H9 (cell line): ENCODE results near the gene CCNY. TPM values are rescaled to one million over a fixed set of nuclear protein-coding genes. Genes with fewer than 3 reads are reported as not detected.

Experiments
- DNase-seq: peaks from one replicate; pipeline ENCODE4 v3.0.0-alpha.2; 2017
- H2AFZ ChIP-seq: one replicate; pipeline ENCODE4 v1.6.1; 2013; ENCODE audit warnings: mild to moderate bottlenecking, low read length, control low read depth, moderate library complexity
- H2AK5ac ChIP-seq: 2 replicates; pipeline ENCODE4 v1.6.1; 2013; ENCODE audit warnings: low read length, control low read depth, mixed read lengths; ENCODE audit not compliant: insufficient read length
- H2BK120ac ChIP-seq: one replicate; pipeline ENCODE4 v1.6.1; 2013; ENCODE audit warnings: low read depth, mild to moderate bottlenecking, low read length, control low read depth, inconsistent platforms; ENCODE audit not compliant: poor library complexity, severe bottlenecking
- H2BK12ac ChIP-seq: 2 replicates; pipeline ENCODE4 v1.6.1; 2013; ENCODE audit warnings: low read length, control low read depth, mixed read lengths, low read depth; ENCODE audit not compliant: insufficient read length
- H2BK15ac ChIP-seq: 2 replicates; pipeline ENCODE4 v1.6.1; 2013; ENCODE audit warnings: low read depth, low read length, control low read depth
- H2BK20ac ChIP-seq: one replicate; pipeline ENCODE4 v1.6.1; 2013; ENCODE audit warnings: low read depth, mild to moderate bottlenecking, low read length, control low read depth, inconsistent platforms; ENCODE audit not compliant: poor library complexity, severe bottlenecking
- H2BK5ac ChIP-seq: 2 replicates; pipeline ENCODE4 v1.6.1; 2013; ENCODE audit warnings: low read length, control low read depth, mixed read lengths; ENCODE audit not compliant: insufficient read length
- H3K14ac ChIP-seq: 2 replicates; pipeline ENCODE4 v1.6.1; 2013; ENCODE audit warnings: low read length, control low read depth; ENCODE audit not compliant: insufficient read depth
- H3K18ac ChIP-seq: 2 replicates; pipeline ENCODE4 v1.6.1; 2013; ENCODE audit warnings: low read depth, mild to moderate bottlenecking, mixed read lengths, low read length, control low read depth; ENCODE audit not compliant: insufficient read length
- H3K23ac ChIP-seq: 2 replicates; pipeline ENCODE4 v1.6.1; 2013; ENCODE audit warnings: low read length, control low read depth, mixed read lengths, low read depth; ENCODE audit not compliant: insufficient read length
- H3K23me2 ChIP-seq: 2 replicates; pipeline ENCODE4 v1.6.1; 2013; ENCODE audit warnings: low read depth, mild to moderate bottlenecking, mixed read lengths, low read length, control low read depth; ENCODE audit not compliant: insufficient read length, poor library complexity, severe bottlenecking
- H3K27ac ChIP-seq: 2 replicates; pipeline ENCODE4 v1.5.1; 2013; ENCODE audit warnings: low read length, control low read depth, mixed read lengths, low read depth; ENCODE audit not compliant: insufficient read length
- H3K27me3 ChIP-seq: 2 replicates; pipeline ENCODE4 v1.6.1; 2013; ENCODE audit warnings: low read length, control low read depth, inconsistent platforms; ENCODE audit not compliant: insufficient read depth
- H3K4ac ChIP-seq: 2 replicates; pipeline ENCODE4 v1.6.1; 2013; ENCODE audit warnings: low read depth, mild to moderate bottlenecking, control low read depth, inconsistent platforms, low read length, moderate library complexity
- H3K4me1 ChIP-seq: 2 replicates; pipeline ENCODE4 v1.6.1; 2013; ENCODE audit warnings: low read length, control low read depth, inconsistent platforms; ENCODE audit not compliant: insufficient read depth
- H3K4me2 ChIP-seq: 2 replicates; pipeline ENCODE4 v1.6.1; 2013; ENCODE audit warnings: low read length, control low read depth, mixed read lengths; ENCODE audit not compliant: insufficient read length, insufficient read depth
- H3K56ac ChIP-seq: 2 replicates; pipeline ENCODE4 v1.6.1; 2013; ENCODE audit warnings: low read depth, mild to moderate bottlenecking, mixed read lengths, low read length, control low read depth; ENCODE audit not compliant: insufficient read length
- H3K79me1 ChIP-seq: 2 replicates; pipeline ENCODE4 v1.6.1; 2013; ENCODE audit warnings: low read depth, mild to moderate bottlenecking, moderate library complexity, low read length, control low read depth, inconsistent platforms; ENCODE audit not compliant: insufficient read depth, poor library complexity, severe bottlenecking
- H3K79me2 ChIP-seq: 2 replicates; pipeline ENCODE4 v1.6.1; 2013; ENCODE audit warnings: low read length, control low read depth, inconsistent platforms; ENCODE audit not compliant: insufficient read depth
- H3K9ac ChIP-seq: 2 replicates; pipeline ENCODE4 v1.6.1; 2013; ENCODE audit warnings: low read length, control low read depth, mixed read lengths; ENCODE audit not compliant: insufficient read length; ENCODE audit errors: extremely low read depth
- H3K9me3 ChIP-seq: one replicate; pipeline ENCODE4 v1.6.1; 2013; ENCODE audit warnings: low read depth, low read length, inconsistent platforms; ENCODE audit not compliant: control insufficient read depth
- H3T11ph ChIP-seq: one replicate; pipeline ENCODE4 v1.6.1; 2013; ENCODE audit warnings: mild to moderate bottlenecking, low read length, control low read depth, inconsistent platforms
- H4K20me1 ChIP-seq: one replicate; pipeline ENCODE4 v1.6.1; 2013; ENCODE audit not compliant: control insufficient read depth, insufficient read length, insufficient read depth
- H4K5ac ChIP-seq: 2 replicates; pipeline ENCODE4 v1.6.1; 2013; ENCODE audit warnings: low read depth, mild to moderate bottlenecking, mixed read lengths, low read length, control low read depth; ENCODE audit not compliant: insufficient read length
- H4K8ac ChIP-seq: replicated peaks from 2 replicates; pipeline ENCODE4 v1.6.1; 2013; ENCODE audit warnings: low read length, control low read depth, mixed read lengths, low read depth; ENCODE audit not compliant: insufficient read length
- H4K91ac ChIP-seq: 2 replicates; pipeline ENCODE4 v1.6.1; 2013; ENCODE audit warnings: low read depth, mild to moderate bottlenecking, moderate library complexity, mixed read lengths, low read length, control low read depth; ENCODE audit not compliant: insufficient read length
- H3K27ac Mint-ChIP-seq, 3 experiments: 2 replicates in 2 of 3; 3 replicates in 1 of 3; pipeline ENCODE4 v1.8.0; 2020 to 2021; ENCODE audit warnings: mixed read lengths in 3 of 3, mild to moderate bottlenecking in 1 of 3, moderate library complexity in 1 of 3
- H3K27me3 Mint-ChIP-seq: 2 replicates; pipeline ENCODE4 v1.8.0; 2021; ENCODE audit warnings: low read depth, mild to moderate bottlenecking, moderate library complexity, mixed read lengths
- H3K36me3 Mint-ChIP-seq, 3 experiments: 2 replicates in 2 of 3; 3 replicates in 1 of 3; pipeline ENCODE4 v1.8.0; 2020 to 2021; ENCODE audit warnings: low read depth in 3 of 3, mixed read lengths in 3 of 3; ENCODE audit not compliant: insufficient read depth in 1 of 3
- H3K4me1 Mint-ChIP-seq, 2 experiments: 2 replicates each; pipeline ENCODE4 v1.8.0; 2020; ENCODE audit warnings: mixed read lengths in 2 of 2
- H3K4me3 Mint-ChIP-seq, 2 experiments: 2 replicates in 1 of 2; 3 replicates in 1 of 2; pipeline ENCODE4 v1.8.0; 2020 to 2021; ENCODE audit warnings: mild to moderate bottlenecking in 2 of 2, mixed read lengths in 2 of 2, moderate library complexity in 1 of 2
- H3K9me3 Mint-ChIP-seq, 2 experiments: 2 replicates in 1 of 2; 3 replicates in 1 of 2; pipeline ENCODE4 v1.8.0; 2020; ENCODE audit warnings: mild to moderate bottlenecking in 2 of 2, mixed read lengths in 2 of 2, moderate library complexity in 1 of 2
- WGBS: extraction: QIAGEN DNeasy Blood & Tissue Kit; methylation state at CpG from one replicate; pipeline ENCODE4 v1.1.7; 2013; ENCODE audit warnings: missing lambda C conversion rate, low lambda C conversion rate, mixed read lengths; ENCODE audit not compliant: insufficient read length; ENCODE audit errors: extremely low coverage; 5-methylcytosine and 5-hydroxymethylcytosine counted together
- total RNA-seq: library from RNA; stranded (reverse); gene quantifications from 2 replicates; pipeline ENCODE4 v1.2.1, GENCODE V29; 2021
- TF ChIP-seq, protein P1 (sequence below): fragments of 200-600 bp; sonication (generic); conservative IDR thresholded peaks from 3 replicates; pipeline ENCODE4 v1.8.0; 2021; ENCODE audit warnings: antibody characterized with exemption, mild to moderate bottlenecking

Gene CCNY
- total RNA-seq, 1 experiment from 2014 or later, result 62.1 TPM

DNA sequence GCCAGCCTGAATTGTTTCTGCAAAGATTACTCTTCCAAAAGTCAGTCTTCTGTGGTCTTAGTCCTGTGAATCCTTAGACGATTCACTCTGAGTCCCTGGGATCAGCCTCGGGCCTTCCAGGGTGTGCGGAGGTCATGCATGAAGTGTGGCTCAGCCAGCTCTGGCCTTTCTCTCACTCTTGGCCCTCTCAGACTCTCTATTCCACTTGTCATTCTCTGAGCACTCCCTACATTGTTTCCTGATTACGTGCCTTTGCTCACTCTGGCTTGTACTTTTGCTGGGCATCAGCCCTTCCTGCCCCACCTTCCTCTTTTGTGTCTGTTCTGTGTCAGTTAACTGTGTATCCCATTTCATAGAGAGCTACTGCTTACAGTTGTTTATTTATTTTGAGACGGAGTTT is 36.0 kb downstream of the CCNY start:
- Histone ChIP-seq H2BK120ac (no peak overlapping the region), H4K8ac (no peak overlapping the region), H2AK5ac (no peak overlapping the region), H3K27me3 (no peaks in the 10 kb centered on the region), H4K5ac (no peak overlapping the region), H3K14ac (no peak overlapping the region), H3K4me1 (no peaks in the 10 kb centered on the region; the same call in 1 of the 2 replicates), H3K23ac (no peak overlapping the region), H3K18ac (no peak overlapping the region), H3K9ac (no peak overlapping the region), H2AFZ (no peak overlapping the region), H3K4ac (no peak overlapping the region), H3K56ac (no peak overlapping the region), H3K9me3 (no peaks in the 10 kb centered on the region), H4K20me1 (peaks cover 2% of the 10 kb centered on the region), H3K23me2 (no peaks in the 10 kb centered on the region), H3K27ac (no peak overlapping the region), H3K79me1 (peaks cover 6% of the 10 kb centered on the region), H2BK12ac (no peak overlapping the region), H3K79me2 (peaks cover 16% of the 10 kb centered on the region; the same call in 1 of the 2 replicates), H4K91ac (no peak overlapping the region), H3K4me2 (no peak overlapping the region), H2BK5ac (no peak overlapping the region), H2BK20ac (no peak overlapping the region), H3T11ph (no peak overlapping the region), H2BK15ac (no peak overlapping the region)
- no peak for DNase-seq
- Mint-ChIP-seq H3K4me3 (no peak overlapping the region), H3K4me1 (peaks cover 17 to 28% of the 10 kb centered on the region in 2 experiments), H3K27me3 (no peaks in the 10 kb centered on the region), H3K9me3 (no peaks in the 10 kb centered on the region; a peak in 1 of 5 replicates), H3K36me3 (no peaks in the 10 kb centered on the region; a peak in 1 of 7 replicates), H3K27ac (no peak overlapping the region)
- TF ChIP-seq, protein P1, sequence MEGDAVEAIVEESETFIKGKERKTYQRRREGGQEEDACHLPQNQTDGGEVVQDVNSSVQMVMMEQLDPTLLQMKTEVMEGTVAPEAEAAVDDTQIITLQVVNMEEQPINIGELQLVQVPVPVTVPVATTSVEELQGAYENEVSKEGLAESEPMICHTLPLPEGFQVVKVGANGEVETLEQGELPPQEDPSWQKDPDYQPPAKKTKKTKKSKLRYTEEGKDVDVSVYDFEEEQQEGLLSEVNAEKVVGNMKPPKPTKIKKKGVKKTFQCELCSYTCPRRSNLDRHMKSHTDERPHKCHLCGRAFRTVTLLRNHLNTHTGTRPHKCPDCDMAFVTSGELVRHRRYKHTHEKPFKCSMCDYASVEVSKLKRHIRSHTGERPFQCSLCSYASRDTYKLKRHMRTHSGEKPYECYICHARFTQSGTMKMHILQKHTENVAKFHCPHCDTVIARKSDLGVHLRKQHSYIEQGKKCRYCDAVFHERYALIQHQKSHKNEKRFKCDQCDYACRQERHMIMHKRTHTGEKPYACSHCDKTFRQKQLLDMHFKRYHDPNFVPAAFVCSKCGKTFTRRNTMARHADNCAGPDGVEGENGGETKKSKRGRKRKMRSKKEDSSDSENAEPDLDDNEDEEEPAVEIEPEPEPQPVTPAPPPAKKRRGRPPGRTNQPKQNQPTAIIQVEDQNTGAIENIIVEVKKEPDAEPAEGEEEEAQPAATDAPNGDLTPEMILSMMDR, result no peak
- WGBS, result no CpG with 5 or more reads among the region's 5 CpGs
